Thyroid gland (tissue), 4 donors: ENCODE data around the gene COG1. TPM values are rescaled to one million over a fixed set of nuclear protein-coding genes. Genes with fewer than 3 reads are reported as not detected.

ENCODE experiments used
- DNase-seq, 2 donors: peaks; one replicate each; pipeline ENCODE4 v3.0.0-alpha.2; 2019
- H3K27ac ChIP-seq, 3 donors: fragments of 200-600 bp; sonication (generic); 1 replicate in 2 of 3; 2 replicates in 1 of 3; pipeline ENCODE4 v1.5.1; 2016 to 2019; ENCODE audit warnings: mild to moderate bottlenecking in 1 of 3, moderate library complexity in 1 of 3
- H3K27me3 ChIP-seq: fragments of 200-600 bp; sonication (generic); one replicate; pipeline ENCODE4 v1.5.1; 2019
- H3K36me3 ChIP-seq, 2 donors: fragments of 200-600 bp; sonication (generic); one replicate each; pipeline ENCODE4 v1.5.1; 2016 to 2019
- H3K4me1 ChIP-seq, 2 donors: fragments of 200-600 bp; sonication (generic); one replicate each; pipeline ENCODE4 v1.5.1; 2017 to 2019
- H3K4me3 ChIP-seq, 3 donors: fragments of 200-600 bp; sonication (generic); replicated peaks in 1 of 3; 1 replicate in 2 of 3; 2 replicates in 1 of 3; pipeline ENCODE4 v1.5.1; 2016; ENCODE audit warnings: mild to moderate bottlenecking in 1 of 3
- H3K9me3 ChIP-seq: fragments of 200-600 bp; sonication (generic); one replicate; pipeline ENCODE4 v1.5.1; 2017
- CTCF ChIP-seq, 6 experiments: fragments of 200-600 bp in 3 of 6; fragments of 450-650 bp in 3 of 6; sonication (generic) in 3 of 6; IDR thresholded peaks; one replicate each; pipeline ENCODE4 v1.5.1; 2016 to 2019; ENCODE audit warnings: antibody characterized with exemption in 6 of 6, mild to moderate bottlenecking in 2 of 6, inconsistent platforms in 1 of 6, moderate library complexity in 1 of 6
- POLR2A ChIP-seq, 2 donors: fragments of 450-650 bp; IDR thresholded peaks; one replicate each; pipeline ENCODE4 v1.6.1; 2017; ENCODE audit warnings: antibody characterized with exemption in 2 of 2, mild to moderate bottlenecking in 2 of 2, moderate library complexity in 1 of 2
- WGBS, 2 donors: methylation state at CpG; one replicate each; pipeline ENCODE4 v1.1.5; 2017; 5-methylcytosine and 5-hydroxymethylcytosine counted together
- intact Hi-C: fragments of 100-400 bp; cut with DNase I; formaldehyde crosslinking; loops from one replicate; pipeline ENCODE4 v1.15.1; 2023
- total RNA-seq, 4 donors: library from RNA; depleted of rRNA; stranded (reverse); fragments of >200 nt; gene quantifications; one replicate each; pipeline ENCODE4 v1.2.3, GENCODE V29; 2016

Gene COG1
- total RNA-seq, 4 donors from 2014 or later: 31.9 to 42.9 (median 37.2) TPM

GRCh38 chr17:73234736-73235135 lies 41.9 kb downstream of the COG1 start:
- Histone ChIP-seq H3K4me1 (peaks cover 14 to 31% of the 10 kb centered on the region in 2 donors), H3K4me3 (no peak overlapping the region), H3K36me3 (peaks cover 9 to 14% of the 10 kb centered on the region in 2 donors), H3K9me3 (no peaks in the 10 kb centered on the region), H3K27me3 (no peaks in the 10 kb centered on the region), H3K27ac (no peak overlapping the region)
- 87 to 91% methylated on average over 10 of the region's 10 CpGs for WGBS, 2 donors
- intact Hi-C loops: loop anchor here (5.0 kb wide), 1 partner anchor 42 kb away; the partner anchor contains the start of gene COG1
- TF ChIP-seq POLR2A (IDR thresholded peaks at IDR 0.05) (no peak), CTCF (IDR thresholded peaks at IDR 0.05) (no peak)
- no peak for DNase-seq

GRCh38 chr17:73237714-73238113 lies 44.9 kb downstream of the COG1 start:
- intact Hi-C loops: no loop called here
- WGBS, 2 donors: 72 to 74% methylated on average over 6 of the region's 6 CpGs
- Histone ChIP-seq H3K4me3 (no peak overlapping the region), H3K9me3 (no peaks in the 10 kb centered on the region), H3K36me3 (peaks cover 9 to 14% of the 10 kb centered on the region in 2 donors), H3K4me1 (peaks cover 10 to 23% of the 10 kb centered on the region in 2 donors), H3K27ac (no peak overlapping the region), H3K27me3 (no peaks in the 10 kb centered on the region)
- TF ChIP-seq CTCF (IDR thresholded peaks at IDR 0.05) (no peak), POLR2A (IDR thresholded peaks at IDR 0.05) (no peak)
- no peak for DNase-seq

- H3K4me1 ChIP-seq: peaks cover 0 to 16% of the 10 kb centered on the region in 2 donors
- DNase-seq: no peak
- 78 to 80% methylated on average over 2 of the region's 2 CpGs for WGBS, 2 donors
- no peak overlapping the region for H3K4me3 ChIP-seq
- H3K27ac ChIP-seq: no peak overlapping the region
- H3K9me3 ChIP-seq: no peaks in the 10 kb centered on the region
- intact Hi-C loops: loop anchor here (10.0 kb wide), 1 partner anchor 516 kb away; no protein-coding TSS in a partner anchor
- H3K36me3 ChIP-seq: peaks cover 9 to 17% of the 10 kb centered on the region in 2 donors
- TF ChIP-seq POLR2A (IDR thresholded peaks at IDR 0.05) (no peak), CTCF (IDR thresholded peaks at IDR 0.05) (no peak)
- no peaks in the 10 kb centered on the region for H3K27me3 ChIP-seq
Measured at GRCh38 chr17:73240561-73240960, 47.7 kb downstream of the COG1 start.

- DNase-seq: no peak
- intact Hi-C loops: loop anchor here (10.0 kb wide), 1 partner anchor 523 kb away; no protein-coding TSS in a partner anchor
- 89 to 90% methylated on average over 2 of the region's 2 CpGs for WGBS, 2 donors
- Histone ChIP-seq H3K27me3 (no peaks in the 10 kb centered on the region), H3K9me3 (no peaks in the 10 kb centered on the region), H3K27ac (no peak overlapping the region), H3K36me3 (peaks cover 0 to 11% of the 10 kb centered on the region in 2 donors), H3K4me3 (no peak overlapping the region), H3K4me1 (no peaks in the 10 kb centered on the region)
- TF ChIP-seq CTCF (IDR thresholded peaks at IDR 0.05) (peak in 1 of 6 experiments; percentile 31), POLR2A (IDR thresholded peaks at IDR 0.05) (no peak)
Measured at GRCh38 chr17:73247726-73248125, 54.9 kb downstream of the COG1 start.

GRCh38 chr17:73248532-73248931 lies 55.7 kb downstream of the COG1 start:
- TF ChIP-seq CTCF (IDR thresholded peaks at IDR 0.05): no peak
- no peak for TF ChIP-seq POLR2A (IDR thresholded peaks at IDR 0.05)
- Histone ChIP-seq H3K27ac (no peak overlapping the region), H3K36me3 (peaks cover 0 to 9% of the 10 kb centered on the region in 2 donors), H3K4me3 (no peak overlapping the region), H3K9me3 (no peaks in the 10 kb centered on the region), H3K27me3 (no peaks in the 10 kb centered on the region), H3K4me1 (no peaks in the 10 kb centered on the region)
- DNase-seq: peak; percentile 20 to 38
- WGBS, 2 donors: 69 to 79% methylated on average over 10 of the region's 10 CpGs
- intact Hi-C loops: loop anchor here (10.0 kb wide), 1 partner anchor 524 kb away; no protein-coding TSS in a partner anchor
